Activated T-cell treated with anti-CD3 and anti-CD28 coated beads for 24 hours (primary cell): ENCODE data around the gene KCNJ15.

Experiments used
- DNase-seq: peaks from one replicate; pipeline ENCODE4 v3.0.0-alpha.2; 2020; ENCODE audit warnings: low read depth

Gene KCNJ15

DNA sequence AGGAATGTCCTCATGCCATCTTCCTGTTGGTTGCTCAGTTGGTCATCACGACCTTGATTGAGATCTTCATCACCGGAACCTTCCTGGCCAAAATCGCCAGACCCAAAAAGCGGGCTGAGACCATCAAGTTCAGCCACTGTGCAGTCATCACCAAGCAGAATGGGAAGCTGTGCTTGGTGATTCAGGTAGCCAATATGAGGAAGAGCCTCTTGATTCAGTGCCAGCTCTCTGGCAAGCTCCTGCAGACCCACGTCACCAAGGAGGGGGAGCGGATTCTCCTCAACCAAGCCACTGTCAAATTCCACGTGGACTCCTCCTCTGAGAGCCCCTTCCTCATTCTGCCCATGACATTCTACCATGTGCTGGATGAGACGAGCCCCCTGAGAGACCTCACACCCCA is 42.9 kb downstream of the KCNJ15 start:
- DNase-seq = no peak

DNA sequence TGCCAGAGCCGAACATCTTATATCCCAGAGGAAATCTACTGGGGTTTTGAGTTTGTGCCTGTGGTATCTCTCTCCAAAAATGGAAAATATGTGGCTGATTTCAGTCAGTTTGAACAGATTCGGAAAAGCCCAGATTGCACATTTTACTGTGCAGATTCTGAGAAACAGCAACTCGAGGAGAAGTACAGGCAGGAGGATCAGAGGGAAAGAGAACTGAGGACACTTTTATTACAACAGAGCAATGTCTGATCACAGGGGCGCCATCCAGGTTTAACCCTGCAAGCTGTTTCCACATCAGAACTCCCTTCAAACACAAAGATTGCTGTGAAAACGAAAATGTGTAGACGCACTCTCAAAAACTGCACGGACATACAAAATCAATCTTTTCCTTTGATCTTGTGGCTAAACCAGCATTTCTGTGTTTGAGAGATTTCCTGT is 43.4 kb downstream of the KCNJ15 start:
- no peak for DNase-seq

DNA sequence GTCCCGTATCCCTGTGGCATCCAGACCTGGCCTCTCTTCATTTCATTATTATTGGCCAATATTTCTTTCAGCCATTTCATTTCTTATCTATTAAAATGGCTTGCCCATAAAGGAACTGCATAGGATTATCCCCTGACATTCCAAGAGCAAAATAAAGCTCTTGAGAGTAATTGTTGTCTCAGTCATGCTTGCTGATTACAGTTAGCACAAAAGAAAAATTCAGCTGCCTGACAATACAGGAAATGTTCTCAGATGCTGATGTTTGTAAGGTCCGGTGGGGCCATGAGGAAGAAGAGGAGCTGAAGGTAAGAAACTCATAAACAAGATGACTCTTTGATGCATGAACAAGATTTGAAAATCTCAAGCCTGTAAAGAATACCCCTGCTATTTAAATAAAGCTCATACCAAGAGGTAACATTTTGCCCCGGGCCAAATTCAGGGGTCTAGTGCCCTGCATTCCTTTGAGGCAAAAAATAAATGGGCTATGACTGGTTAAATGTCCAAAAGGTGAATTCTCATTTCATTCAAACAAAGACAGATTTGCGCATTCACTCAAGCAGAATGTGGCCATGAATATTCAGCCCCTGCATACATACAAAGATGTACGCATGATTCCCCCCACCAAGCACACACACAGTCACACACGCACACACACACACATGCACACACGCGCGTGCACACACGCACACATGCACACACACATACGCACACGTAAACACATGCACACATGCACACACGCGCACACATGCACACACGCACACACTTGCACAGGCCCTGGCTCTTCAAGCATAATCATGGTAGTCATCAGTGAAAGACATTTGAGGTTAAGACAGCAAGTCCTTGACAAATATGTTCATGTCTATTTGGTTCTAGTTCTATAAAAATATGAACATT is 44.8 kb downstream of the KCNJ15 start:
- DNase-seq = no peak

DNA sequence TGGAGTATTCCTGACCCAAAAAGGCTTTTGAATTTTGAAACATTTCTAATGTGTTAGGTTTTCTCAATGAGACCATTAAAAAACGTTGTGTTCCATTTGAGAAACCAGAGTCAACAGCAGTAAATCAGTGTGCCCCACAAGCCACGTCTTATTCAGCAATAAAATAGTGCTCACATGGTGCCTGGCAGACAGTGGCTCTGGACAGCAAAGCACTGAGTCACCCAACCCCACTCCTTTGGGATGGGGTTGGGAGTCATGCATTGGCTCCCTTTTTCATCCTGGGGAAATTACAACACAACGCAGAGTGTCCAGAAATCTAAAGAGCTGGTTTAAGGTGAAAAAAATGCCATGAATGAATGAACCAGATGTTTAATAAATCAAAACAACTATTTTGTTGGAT is 46.5 kb downstream of the KCNJ15 start:
- no peak for DNase-seq

DNA sequence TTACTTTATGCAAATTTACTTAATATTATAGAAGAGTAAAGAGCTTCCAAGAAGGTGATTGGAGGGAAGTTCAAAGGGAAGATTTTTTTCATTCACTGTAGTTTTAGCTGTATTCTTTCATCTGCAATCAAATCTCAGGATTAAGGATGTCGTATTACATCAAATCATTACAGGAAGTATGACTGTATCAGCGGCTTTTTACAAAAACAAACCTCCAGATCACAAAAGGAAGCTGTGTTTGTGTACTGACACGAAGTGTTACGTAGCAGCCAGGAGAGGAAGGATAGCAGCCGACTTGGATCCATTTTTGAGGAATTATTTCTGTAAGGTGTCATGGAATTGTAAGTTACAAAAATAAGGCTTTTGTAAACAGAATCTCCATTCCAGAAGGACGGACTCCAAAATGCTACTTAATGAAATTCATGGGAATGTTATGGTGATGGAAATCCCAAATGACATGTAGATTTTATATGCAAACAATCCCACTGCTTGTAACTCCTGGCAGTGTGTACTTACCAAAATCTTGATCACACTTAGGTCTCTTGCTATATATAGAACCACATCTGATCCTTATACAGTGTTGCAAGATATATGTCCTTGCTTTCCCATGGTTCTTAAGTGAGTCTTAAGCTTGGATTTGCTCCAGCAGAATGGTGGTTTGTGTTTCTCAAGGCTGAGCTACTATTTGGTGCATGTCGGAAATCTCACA is 49.8 kb downstream of the KCNJ15 start:
- no peak for DNase-seq

DNA sequence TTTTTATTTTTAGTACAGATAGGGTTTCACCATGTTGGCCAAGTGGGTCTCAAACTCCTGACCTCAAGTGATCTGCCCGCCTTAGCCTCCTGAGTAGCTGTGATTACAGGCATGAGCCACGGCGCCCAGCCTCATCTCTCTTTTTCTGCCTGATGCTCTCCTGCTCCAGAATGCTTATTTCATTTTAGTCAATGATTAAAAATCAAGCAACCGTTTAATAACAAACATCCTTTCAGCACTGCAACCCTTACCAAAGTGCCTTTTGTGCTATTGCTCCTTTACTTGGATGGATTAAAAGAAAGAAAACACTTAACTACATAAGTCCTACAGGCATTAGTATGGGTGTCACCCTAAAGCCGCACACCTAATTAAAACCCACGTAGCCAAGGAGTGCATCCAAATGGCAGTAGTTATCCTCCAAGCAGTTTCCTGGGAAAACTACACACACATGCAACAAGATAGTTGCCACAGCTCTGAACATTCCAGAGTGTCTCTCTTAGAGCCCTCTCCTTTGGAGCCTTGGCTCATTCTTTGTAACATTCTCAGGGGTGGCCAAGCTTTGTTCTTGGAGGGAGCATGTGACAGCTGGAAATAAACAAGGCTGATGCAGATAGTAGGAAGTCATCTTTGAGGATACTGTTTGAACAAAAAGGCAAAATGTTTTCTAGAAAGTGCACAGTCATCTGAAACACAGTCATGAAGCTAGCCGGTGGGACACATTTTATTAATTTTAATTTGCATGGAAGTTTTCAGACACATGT is 51.2 kb downstream of the KCNJ15 start:
- DNase-seq = no peak

DNA sequence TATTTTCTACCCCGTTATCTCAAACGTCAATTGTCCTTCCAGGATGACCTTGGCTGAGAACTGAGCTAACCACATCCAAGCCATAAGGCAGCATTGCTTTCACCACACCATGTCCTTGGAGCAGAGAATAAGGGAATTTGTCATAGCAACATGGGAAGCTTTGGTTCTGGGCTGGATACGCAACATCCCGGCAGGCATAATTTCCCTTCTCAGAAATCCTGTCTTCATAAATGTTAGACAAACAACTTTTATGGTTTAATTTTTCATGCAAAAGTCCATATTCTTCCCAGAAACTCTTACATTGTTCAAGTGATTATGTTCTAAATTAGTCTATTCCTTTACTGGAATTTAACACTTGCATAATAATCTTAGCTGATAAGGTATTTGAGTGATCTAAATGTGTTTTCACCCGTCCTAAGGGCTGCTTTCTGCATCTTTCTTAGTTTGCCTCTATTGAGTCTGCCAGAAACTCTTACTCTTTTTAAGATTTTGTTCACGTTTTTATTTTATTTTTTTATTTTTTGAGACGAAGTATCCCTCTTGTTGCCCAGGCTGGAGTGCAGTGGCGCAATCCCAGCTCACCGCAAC is 51.8 kb downstream of the KCNJ15 start:
- no peak for DNase-seq

DNA sequence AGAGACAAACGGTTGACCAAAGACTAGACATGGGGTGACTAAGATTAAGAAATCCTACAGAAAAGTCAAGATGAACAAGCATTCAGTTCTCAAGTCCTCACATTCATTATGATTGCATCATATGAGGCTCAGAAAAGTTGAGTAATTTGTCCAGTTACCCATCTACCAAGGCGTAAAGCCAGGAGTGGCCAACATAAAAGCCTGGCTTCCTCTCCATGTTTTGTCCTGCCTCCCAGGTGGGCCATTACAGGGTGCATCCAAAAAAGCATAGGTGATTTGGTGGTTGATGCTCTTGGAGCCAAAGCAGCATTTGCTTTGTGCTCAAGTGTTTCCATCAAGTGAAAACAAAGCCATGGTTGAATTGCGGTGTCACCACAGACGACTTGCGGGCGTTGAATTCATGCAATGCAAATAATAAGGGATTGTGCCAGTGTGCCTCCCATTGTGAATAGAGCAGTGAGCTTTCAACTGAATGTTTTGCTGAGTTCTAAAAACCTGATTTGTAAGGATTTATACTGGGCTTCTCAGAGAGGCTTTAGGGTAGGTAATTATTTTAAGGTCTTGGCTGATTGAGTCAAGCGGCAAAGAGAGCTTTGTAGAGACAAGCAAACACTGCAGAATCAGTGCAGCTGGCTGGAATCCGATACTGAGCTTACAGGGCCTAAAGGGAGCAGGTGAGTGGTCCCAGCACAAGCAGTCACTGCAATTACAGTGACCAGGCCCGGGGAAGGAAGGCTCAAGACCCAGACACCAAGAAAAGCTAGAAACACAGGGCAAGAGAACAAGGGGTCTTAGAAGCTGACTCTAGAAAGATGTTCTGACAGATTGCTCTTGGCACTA is 54.1 kb downstream of the KCNJ15 start:
- no peak for DNase-seq

DNA sequence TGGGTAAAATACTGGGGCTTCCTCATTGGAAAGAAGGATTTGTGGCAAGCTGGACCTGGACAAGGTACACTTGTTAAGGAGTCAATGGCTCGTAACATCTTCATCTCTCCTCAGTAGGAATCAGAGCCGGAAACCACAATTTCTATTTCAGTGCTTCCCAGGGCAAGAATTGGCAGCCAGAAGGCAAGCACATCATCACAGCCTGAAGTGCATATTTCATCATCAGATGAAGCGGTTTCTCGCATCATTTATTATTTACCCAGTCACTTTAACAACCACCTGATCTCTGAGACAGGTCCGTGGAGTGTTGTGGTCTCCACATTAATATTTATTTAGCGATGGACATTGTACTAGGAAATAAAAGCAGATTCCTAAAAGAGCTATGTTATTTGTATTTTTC is 55.0 kb downstream of the KCNJ15 start:
- no peak for DNase-seq

DNA sequence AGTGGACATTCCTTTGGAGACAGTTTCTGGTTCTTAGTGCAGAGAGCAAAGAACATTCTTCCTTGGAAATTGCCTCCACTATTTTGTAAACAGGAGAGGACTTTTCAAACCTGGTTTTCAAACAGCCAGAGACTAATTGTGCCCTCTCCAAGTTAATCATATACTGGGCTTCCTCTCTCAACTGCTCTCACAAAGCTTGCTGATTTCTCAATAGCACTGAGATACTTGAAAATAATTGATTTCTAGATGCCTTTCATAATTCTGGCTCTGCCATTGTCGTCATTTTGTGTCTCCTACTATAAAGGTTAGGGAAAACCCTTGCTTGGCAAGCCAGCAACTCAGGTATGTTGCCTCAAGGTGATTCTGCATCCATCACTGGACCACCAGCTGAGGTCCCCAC is 56.0 kb downstream of the KCNJ15 start:
- no peak for DNase-seq

DNA sequence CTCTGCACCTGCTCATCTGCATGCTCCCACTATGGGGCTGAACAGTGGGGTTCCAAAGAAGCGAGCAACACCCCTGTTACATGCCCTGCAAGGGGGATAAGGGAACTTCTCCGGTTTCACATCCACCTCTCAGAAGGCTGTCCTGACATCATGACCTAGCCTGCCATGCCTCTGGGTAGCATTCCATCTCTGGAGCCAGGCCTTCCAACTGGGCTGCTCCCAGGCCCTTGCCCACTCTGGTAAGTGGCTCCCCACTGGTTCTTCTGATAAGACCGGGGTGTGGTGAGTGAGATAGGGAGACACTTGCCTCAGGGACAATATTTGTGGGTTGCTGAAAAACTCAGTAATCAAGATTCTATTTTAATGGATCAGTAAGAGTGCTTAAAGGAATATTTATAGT is 57.8 kb downstream of the KCNJ15 start:
- no peak for DNase-seq

DNA sequence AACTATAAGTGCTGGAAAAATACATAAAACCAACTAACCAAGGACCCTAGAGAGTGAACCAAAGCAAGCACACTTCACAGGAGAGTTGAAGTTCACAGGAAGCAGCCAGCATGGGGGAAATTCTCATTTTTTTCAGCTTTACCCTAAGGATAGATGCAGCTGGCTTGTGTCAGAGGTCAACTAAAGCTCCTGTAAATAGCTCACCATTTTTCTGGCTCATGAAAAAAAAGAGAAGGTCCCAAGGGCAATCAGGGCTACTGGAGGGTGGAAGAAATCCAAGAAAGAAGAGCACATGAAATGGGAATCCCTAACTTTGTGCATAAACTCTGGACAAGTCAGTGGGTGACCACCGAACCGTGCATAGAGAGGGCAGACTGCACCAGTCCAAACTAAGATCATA is 58.3 kb downstream of the KCNJ15 start:
- DNase-seq = no peak

DNA sequence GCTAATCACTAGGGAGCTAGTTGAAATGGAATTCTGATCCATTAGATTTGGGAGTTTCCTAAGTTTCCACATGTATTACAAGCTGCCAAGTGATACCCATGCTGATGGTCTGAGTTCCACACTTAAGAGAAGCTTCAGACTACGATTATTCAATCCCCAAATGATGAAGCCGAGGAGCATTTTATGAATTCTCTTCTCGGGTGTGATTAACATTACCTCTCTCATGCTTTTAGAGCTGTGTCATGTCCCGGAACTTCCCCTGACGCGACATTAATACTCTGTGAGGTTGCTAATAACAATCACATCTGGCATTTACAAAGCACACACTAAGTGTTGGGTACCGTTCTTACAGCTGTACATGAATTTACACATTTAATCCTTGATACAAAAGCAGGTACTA is 63.0 kb downstream of the KCNJ15 start:
- DNase-seq = no peak

DNA sequence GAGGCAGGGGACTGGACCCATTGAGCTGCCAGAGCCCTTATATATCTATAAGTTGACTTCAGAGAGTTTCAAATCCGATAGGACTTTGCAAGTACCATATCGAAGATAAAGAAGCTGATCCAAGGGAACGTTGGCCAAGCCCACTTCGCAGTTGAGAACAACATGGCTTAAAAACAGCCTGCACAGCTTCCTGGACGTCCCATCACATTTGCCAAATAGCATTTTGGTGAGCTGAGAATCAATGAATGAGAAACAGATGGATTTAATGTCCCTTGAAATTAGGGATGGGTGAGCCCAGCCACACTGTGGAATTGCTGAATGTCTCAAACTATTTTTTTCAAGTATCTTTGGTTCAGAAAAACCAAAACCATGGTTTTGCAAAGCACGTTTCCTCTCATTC is 64.8 kb downstream of the KCNJ15 start:
- DNase-seq = no peak

DNA sequence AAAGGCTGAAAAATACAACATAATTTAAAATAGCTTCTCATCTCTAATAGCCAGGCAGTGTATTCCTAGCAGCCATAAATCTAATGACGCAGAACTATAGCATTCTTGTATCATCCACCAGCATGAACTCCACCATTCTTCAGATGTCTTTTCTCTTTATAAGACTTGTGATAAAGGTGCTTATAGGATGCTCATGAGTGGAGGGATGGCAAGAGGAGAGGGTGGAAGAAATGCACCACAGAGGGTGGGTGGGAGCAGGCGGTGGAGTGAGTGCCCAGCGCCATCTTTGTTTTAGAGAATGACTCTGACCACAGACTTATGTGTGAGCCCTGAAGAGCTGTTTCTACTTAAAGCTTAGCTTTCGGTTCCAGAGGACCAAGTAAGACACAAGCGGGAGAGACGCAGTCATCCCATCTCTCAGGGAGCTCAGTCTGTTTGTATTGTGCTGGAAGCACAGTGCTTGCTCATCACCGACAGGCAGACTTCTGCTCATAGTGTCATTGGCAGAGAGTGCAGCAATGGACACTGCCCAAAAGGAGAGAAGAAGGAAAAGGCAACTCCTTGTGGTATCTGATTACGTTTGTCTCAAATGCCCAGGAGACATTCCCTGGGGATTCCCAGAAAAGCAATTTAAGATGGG is 65.6 kb downstream of the KCNJ15 start:
- DNase-seq = no peak

DNA sequence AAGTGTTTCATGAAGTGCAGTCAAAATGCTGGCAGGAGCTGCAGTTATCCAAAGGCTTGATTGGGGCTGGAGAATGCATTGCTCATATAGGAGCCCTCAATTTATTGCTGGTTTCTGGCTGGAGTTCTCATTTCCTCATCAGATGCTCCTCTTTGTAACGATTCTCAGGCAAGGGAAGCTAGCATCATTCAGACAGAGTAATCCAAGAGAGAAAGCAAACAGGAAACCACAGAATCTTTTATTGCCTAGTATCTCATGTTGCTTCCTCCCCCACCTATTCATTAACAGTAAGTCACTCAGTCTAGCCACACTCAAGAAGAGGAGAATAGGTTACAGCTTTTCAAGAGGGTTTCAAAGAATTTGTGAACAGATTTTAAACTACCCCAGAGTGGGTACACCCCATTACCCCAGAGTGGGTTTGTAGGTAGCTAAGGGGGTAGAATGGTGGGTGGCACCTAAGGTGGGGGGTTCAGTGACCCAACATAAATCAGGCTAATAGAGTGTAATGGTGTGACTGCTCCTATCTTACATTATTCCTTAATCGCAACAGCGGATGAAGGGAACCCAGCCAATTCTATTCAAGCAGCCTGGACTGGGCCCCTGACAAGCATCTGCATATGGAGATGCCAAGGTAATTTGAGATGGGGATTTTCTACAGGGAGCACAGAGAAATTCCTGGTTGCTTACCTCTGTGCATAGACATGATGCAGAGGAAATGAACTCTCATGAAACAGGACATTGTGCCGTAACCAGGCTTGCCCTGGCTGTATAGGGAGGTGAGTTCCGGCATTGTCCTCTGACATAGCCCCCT is 67.1 kb downstream of the KCNJ15 start:
- no peak for DNase-seq

DNA sequence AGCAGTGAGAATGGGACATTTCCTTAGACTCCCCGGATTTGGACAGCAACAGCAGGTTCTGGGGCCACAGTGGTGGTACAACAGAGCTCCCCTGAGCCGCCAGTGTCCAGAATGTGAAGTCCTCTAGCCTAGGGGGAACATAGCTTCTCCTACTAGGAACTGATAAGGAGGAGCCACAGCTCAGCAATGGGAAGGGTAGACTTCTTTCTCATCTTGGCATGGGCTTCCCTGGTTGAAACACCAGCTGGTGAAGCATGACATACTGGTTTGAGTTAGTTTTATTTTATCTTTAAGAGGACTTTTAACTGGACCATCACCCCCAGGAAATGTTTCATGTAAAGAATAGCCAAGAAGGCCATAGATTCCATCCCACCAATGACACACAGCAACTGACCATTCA is 68.4 kb downstream of the KCNJ15 start:
- DNase-seq = no peak

DNA sequence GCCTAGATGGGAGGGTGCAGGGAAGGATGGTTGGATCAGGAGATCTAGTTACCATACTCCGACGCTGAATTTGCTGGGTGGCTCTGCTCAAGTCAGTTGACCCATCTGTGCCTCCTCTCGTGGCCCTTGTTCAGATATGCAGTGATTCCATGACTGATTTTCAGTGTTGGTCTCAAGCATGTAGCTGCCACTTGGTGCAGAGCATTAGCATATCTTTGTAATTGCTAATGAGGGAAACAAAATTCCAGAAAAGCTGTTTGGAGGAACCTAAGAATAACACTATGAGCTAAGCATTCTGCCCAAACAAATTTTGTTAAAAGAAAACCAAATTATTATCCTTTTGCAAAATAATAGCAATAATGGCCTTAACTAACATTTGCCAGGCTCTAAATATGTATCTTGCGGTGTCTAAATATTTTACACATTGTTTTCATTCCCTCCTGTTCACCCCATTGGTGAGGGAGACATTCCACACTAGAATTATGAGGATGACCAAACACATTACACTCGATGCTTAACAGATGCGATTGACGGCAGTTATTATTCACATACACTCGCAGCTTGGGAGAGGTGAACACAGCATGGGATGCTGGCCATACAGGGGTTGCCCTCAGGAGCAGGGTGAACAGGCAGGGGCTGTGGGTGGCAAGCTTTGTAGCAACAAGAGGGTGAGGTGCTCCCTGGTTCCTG is 69.1 kb downstream of the KCNJ15 start:
- DNase-seq = no peak

DNA sequence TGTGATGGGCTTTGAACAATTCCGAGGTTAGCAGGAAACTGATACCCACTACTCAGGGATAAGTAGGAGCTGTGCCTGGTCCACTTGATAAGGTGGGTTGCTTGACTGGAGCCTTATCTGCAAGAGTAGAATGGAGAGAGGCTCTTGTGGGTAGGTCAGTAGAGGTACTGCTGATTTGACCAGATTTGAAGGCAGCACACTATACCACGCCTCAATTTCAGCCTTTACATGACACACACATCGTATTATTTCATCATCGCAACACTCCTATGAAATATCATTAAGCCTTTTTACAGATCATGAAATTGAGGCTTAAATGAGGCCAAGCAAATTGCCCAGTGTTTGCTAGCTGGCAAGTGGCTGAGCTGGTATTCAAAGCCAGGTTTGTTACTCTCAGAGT is 69.6 kb downstream of the KCNJ15 start:
- no peak for DNase-seq

DNA sequence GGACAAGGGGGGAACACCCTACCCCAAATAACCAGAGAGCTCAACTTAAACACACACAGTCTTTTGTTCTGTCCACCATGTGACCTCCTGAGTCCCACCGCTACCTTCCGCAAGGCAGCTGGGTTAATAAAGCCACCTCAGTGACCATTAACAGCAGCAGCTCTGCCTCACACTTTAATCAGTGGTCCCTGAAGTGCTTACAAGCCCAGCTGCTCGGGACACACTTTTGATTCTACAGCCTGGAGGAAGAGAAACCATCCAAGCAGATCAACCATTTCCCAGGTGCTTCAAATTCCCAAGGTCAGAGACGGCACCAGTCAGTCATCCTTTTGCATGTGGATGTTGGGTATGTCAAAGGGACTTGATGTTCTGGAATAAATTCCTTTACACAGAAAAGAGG is 70.1 kb downstream of the KCNJ15 start:
- no peak for DNase-seq
